Right cardiac atrium (tissue), 5 donors: ENCODE data around the gene NUP153. TPM values are rescaled to one million over a fixed set of nuclear protein-coding genes. Genes with fewer than 3 reads are reported as not detected.
"Not testable (repeated sequence)": the region's sequence is repeated elsewhere in the genome, so short reads cannot be mapped to it uniquely, and the experiment has no call there.

Experiments
- ATAC-seq, 2 donors: fragments of 200-7000 bp; cut with Tn5 transposase; one replicate each; pipeline versions ENCODE4 v1.8.0 to v1.9.1; 2020; ENCODE audit warnings: moderate library complexity in 2 of 2, mild to moderate bottlenecking in 1 of 2
- DNase-seq, 3 donors: peaks; one replicate each; pipeline ENCODE4 v3.0.0-alpha.2; 2020
- H3K27ac ChIP-seq: one replicate; pipeline ENCODE4 v1.5.1; 2013; ENCODE audit warnings: mild to moderate bottlenecking, low read length, control low read depth, moderate library complexity
- H3K27me3 ChIP-seq: one replicate; pipeline ENCODE4 v1.6.1; 2013; ENCODE audit not compliant: control insufficient read depth, insufficient read depth
- H3K4me1 ChIP-seq: one replicate; pipeline ENCODE4 v1.6.1; 2013; ENCODE audit warnings: low read length; ENCODE audit not compliant: control insufficient read depth, insufficient read depth
- H3K4me3 ChIP-seq: one replicate; pipeline ENCODE4 v1.5.1; 2013; ENCODE audit warnings: low read length, control low read depth
- H3K9me3 ChIP-seq: one replicate; pipeline ENCODE4 v1.6.1; 2013; ENCODE audit warnings: low read length; ENCODE audit not compliant: control insufficient read depth
- WGBS: extraction: QIAGEN DNeasy Blood & Tissue Kit; methylation state at CpG from one replicate; pipeline ENCODE4 v1.1.7; 2013; 5-methylcytosine and 5-hydroxymethylcytosine counted together
- intact Hi-C, 4 donors: fragments of 100-400 bp; cut with DNase I; formaldehyde crosslinking; loops; one replicate each; pipeline versions ENCODE4 v1.11.0 to v1.14.0; 2022 to 2023
- polyA plus RNA-seq: library from polyadenylated mRNA; stranded (reverse); fragments of 200-250 nt; gene quantifications from one replicate; pipeline ENCODE4 v1.2.3, GENCODE V29; 2013
- total RNA-seq, 4 donors: library from RNA; stranded (reverse); fragmentation: NEBNext Ultra II Directional; extraction: Animal tissue kit (Norgen Biotek cat#: 25700); gene quantifications; one replicate each; pipeline ENCODE4 v1.2.1, GENCODE V29; 2021
- donor health status: healthy with polysubstance abuse.
- donor health status: DM: no; HTN: yes; CAD: no.
- donor health status: DM: no; HTN: no; CAD: no.
- donor health status: DM: no; HTN: yes; CAD: no; lungs with severe emphysema.
- donor health status: DM: yes; HTN: yes; CAD: no.

NUP153 gene
- total and polyA plus RNA-seq, 5 donors, result 7.5 to 27.2 (median 24.7) TPM

DNA sequence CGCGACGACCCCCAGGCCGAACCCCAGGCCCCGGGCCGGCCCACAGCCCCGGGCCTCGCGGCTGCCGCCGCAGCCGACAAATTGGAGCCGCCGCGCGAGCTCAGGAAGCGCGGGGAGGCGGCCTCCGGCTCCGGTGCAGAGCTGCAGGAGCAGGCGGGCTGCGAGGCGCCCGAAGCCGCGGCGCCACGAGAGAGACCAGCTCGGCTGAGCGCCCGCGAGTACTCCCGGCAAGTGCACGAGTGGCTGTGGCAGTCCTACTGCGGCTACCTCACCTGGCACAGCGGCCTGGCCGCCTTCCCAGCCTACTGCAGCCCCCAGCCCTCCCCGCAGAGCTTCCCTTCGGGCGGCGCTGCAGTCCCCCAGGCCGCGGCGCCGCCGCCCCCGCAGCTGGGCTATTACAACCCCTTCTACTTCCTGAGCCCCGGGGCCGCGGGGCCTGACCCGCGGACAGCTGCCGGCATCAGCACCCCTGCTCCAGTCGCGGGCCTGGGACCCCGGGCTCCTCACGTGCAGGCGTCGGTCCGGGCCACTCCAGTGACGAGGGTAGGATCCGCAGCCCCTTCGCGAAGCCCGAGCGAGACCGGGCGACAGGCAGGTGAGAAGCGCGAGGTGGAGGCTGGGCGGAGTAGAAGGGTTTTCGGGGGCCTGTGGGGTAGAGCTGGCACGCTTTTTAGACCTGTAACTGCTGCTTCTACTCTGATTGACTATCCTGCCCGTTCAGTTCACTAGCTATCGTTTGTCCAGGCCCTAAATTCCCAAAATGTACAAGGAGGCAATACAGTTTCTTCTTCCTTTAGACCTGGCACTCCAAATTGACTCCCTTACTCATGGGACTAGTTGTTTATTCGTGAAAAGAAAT lies 106.0 kb downstream of the NUP153 start:
- no peaks in the 10 kb centered on the region for H3K9me3 ChIP-seq
- intact Hi-C loops, result no loop called here
- peak; percentile 49 to 84 (median 83) for DNase-seq
- peak overlapping the region; percentile 87 for H3K27ac ChIP-seq
- no peaks in the 10 kb centered on the region for H3K27me3 ChIP-seq
- peak overlapping the region; percentile 87 for H3K4me3 ChIP-seq
- ATAC-seq, result peak; percentile 71 to 74
- under 1% methylated on average over 77 of the region's 77 CpGs for WGBS
- H3K4me1 ChIP-seq, result no peaks in the 10 kb centered on the region

DNA sequence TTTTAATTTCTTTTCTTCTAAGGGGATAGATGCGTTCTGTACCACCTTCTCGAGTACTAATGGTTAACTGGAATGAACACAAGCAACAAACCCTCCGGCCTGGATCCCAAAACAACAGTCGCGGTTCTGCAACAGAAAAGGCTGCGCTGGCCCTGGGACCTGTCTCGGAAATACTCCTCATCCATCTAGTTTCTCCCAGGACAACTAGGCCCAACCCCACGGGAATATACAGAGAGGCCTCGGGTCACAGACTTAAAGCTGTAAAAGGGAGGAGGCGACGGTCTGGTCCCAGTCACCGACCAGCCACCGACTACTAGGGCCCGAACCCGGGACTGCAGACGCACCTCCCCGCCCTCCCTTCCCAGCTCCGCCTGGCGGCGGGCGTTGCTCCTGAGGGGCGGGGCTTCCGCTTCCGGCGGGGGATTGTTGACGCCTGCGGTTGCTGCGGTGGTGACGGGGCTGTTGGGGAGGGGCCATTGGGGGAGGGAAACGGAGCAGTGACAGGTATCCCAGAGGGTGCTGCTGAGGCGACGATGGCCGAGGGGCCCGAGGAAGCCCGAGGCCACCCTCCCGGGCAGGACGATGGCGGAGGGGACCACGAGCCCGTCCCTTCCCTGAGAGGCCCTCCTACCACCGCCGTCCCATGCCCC lies 106.7 kb downstream of the NUP153 start, which contains the start of gene FAM8A1:
Gene FAM8A1, plus strand, starts transcription at position 426 of the 650 bp plus-strand sequence. Its CDS starts 108 bp downstream, at position 534.
- ATAC-seq, result peak; percentile 98
- 5% methylated on average over 42 of the region's 42 CpGs for WGBS
- intact Hi-C loops, result no loop called here

DNA sequence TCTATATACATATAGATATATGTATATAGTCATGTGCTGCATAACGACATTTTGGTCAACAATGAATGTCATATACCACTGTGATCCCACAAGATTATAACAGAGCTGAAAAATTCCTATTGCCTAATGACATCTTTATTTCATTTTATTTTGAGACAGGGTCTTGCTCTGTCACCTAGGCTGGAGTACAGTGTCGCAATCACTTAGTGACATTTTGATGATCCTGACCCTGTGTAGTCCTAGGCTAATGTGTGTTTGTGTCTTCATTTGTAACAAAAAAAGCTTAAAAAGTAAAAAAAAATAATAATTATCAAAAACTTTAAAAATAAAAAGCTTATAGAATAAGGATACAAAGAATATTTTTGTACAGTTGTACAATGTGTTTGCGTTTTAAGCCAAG lies 110.6 kb downstream of the NUP153 start:
- intact Hi-C loops, result no loop called here
- H3K27me3 ChIP-seq, result no peaks in the 10 kb centered on the region

More for the DNA sequence above, 106.7 kb downstream of the NUP153 start, which contains the start of gene FAM8A1:
- H3K4me3 ChIP-seq, result peak within 1 kb of the TSS; percentile 87
- H3K4me1 ChIP-seq, result no peaks in the 10 kb centered on the region
- peak within 1 kb of the TSS; percentile 91 for H3K27ac ChIP-seq
- no peaks in the 10 kb centered on the region for H3K9me3 ChIP-seq
- peak; percentile 96 to 99 (median 97) for DNase-seq
- no peaks in the 10 kb centered on the region for H3K27me3 ChIP-seq

DNA sequence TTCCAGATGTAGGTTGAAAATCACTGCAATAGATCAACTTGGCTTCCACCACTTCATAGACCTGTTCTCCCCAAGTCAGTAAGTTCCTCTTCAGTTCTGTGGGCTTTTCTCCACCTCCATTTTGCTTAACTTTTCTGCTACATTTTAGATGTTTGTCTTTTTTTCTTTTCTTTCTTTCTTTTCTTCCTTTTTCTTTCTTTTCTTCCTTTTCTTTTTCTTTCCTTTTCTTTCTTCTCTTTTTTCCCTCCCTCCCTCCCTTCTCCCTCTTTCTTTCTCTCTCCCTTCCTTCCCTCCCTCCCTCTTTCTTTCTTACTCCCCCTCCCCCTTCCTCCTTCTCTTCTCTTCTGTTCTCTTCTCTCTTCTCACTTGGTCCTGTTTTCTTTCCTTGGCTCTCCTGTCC lies 113.5 kb downstream of the NUP153 start:
- DNase-seq (no peak), ATAC-seq (no peak)
- intact Hi-C loops, result no loop called here
- Histone ChIP-seq H3K27ac (no peak overlapping the region), H3K27me3 (no peaks in the 10 kb centered on the region), H3K9me3 (no peaks in the 10 kb centered on the region), H3K4me3 (no peak overlapping the region), H3K4me1 (no peaks in the 10 kb centered on the region)

More for the DNA sequence above, 110.6 kb downstream of the NUP153 start:
- H3K27ac ChIP-seq, result no peak overlapping the region
- H3K4me1 ChIP-seq, result no peaks in the 10 kb centered on the region
- WGBS, result 91% methylated on average over 3 of the region's 3 CpGs
- ATAC-seq (no peak), DNase-seq (no peak)
- no peaks in the 10 kb centered on the region for H3K9me3 ChIP-seq
- no peak overlapping the region for H3K4me3 ChIP-seq

DNA sequence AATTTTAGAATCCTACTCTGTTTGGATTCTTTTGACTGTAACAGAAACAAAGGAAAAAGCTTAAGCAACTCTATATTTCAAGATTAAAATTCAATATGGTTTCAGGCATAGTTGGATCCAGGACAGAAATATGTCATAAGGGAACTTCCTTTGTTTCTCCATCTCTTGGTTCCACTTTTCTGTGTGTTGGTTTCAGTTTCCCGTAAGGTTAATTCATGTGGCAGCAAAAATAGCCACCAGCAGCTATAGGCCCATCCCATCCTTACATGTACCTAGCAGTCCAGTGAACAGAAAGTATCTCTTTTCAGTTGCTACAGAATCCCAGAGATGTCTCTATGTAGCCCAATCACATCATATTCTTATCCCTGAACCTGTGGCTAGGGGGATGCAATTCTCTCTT lies 115.4 kb downstream of the NUP153 start:
- DNase-seq (no peak), ATAC-seq (no peak)
- H3K4me3 ChIP-seq, result no peak overlapping the region
- 68% methylated on average over 1 of the region's 1 CpG for WGBS
- no peak overlapping the region for H3K27ac ChIP-seq
- H3K27me3 ChIP-seq, result no peaks in the 10 kb centered on the region
- intact Hi-C loops, result no loop called here
- no peaks in the 10 kb centered on the region for H3K4me1 ChIP-seq
- no peaks in the 10 kb centered on the region for H3K9me3 ChIP-seq

DNA sequence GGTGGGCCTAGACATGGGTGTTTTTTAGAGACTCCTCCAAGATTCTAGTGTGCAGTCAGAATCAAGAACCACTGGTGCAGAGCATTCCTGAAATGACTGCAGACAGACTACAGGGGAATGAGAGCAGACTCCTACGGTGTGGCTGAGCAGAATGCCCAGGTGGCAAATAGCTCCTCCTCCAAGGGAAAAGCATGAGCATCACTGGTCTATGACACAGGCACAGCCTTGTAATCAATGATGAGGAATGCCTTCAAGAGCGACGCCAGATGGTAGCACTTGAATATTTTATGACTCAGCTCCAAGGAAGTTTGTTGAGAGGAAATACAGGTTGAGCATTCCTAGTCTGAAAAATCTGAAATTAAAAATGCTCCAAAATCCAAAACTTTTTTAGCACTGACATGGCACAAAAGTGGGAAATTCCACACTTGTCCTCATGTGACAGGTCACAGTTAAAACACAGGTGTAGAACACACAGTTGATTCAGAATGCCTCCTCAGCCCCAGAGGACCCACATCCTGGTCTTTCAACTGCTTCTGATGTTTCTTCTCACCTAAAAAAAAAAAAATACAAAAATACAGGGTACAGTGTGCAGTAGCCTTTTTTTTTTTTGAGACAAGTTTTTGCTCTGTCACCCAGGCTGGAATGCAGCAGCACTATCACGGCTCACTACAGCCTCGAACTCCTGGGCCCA lies 117.2 kb downstream of the NUP153 start:
- Histone ChIP-seq H3K4me1 (no peaks in the 10 kb centered on the region), H3K27me3 (no peaks in the 10 kb centered on the region), H3K9me3 (no peaks in the 10 kb centered on the region), H3K27ac (no peak overlapping the region), H3K4me3 (no peak overlapping the region)
- WGBS, result 71% methylated on average over 5 of the region's 5 CpGs
- no peak for ATAC-seq
- intact Hi-C loops, result no loop called here
- no peak for DNase-seq

DNA sequence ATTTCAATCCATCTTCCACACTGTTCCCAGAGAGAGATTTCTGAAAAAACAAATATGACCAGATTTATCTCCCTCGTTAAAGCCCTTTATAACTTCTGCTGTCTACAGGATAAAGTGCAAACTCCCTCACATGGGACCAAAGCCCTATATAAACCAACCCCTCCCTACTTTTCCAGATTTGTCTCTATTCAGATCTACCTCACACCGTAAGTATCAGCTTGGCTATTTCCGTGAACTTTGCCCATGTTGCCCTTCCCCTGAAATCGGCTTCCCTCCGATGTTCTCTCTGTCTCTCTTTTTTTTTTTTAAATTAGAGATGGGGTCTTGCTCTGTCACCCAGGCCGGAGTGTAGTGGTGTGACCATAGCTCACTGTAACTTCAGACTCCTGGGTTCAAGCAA lies 118.7 kb downstream of the NUP153 start:
- 86% methylated on average over 6 of the region's 6 CpGs for WGBS
- intact Hi-C loops, result no loop called here
- H3K4me1 ChIP-seq, result peaks cover 2% of the 10 kb centered on the region
- H3K4me3 ChIP-seq, result no peak overlapping the region
- DNase-seq (no peak), ATAC-seq (no peak)
- H3K27me3 ChIP-seq, result no peaks in the 10 kb centered on the region
- no peak overlapping the region for H3K27ac ChIP-seq
- no peaks in the 10 kb centered on the region for H3K9me3 ChIP-seq

DNA sequence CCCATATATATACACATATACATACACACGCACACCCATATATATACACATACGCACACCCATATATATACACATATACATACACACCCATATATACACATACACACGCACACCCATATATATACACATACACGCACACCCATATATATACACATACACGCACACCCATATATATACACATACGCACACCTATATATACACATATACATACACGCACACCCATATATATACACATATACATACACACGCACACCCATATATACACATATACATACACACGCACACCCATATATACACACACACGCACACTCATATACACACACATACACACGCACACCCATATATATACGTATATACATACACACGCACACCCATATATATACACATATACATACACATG lies 120.1 kb downstream of the NUP153 start:
- H3K27me3 ChIP-seq, intact Hi-C loops, H3K27ac ChIP-seq, H3K4me3 ChIP-seq, H3K4me1 ChIP-seq, ATAC-seq, H3K9me3 ChIP-seq, DNase-seq: not testable (repeated sequence)
- WGBS, result 95% methylated on average over 13 of the region's 13 CpGs

DNA sequence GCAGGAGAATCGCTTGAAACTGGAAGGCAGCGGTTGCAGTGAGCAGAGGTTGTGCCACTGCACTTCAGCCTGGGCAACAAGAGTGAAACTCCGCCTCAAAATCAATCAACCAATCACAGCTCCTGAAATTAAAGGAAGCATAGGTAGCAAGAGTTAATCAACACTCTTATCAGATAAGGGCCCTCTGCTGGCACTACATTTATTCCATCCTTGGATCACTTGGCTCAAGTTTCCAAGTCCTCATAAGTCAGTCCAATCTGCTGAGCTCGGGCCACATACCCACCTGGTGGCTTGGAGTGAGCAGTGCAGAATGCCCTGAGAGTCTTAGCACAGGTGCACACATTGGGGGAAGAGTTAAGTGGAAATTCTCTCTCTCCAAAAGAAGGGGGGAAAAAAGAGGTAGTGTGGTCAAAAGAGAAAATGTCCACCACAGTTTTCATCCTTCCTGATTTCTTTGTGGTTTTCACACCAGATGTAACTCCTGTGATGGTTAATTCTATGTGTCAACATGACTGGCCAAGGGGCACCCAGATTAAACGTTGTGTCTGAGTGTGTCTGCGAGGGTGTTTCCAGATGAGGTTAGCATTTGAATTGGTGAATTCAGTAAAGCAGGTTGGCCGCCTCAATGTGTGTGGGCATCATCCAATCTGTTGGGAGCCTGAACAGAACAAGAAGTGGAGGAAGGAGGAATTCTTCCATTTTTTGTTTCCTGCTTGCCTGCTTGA lies 120.8 kb downstream of the NUP153 start:
- intact Hi-C loops, result no loop called here
- peaks cover 2% of the 10 kb centered on the region for H3K4me1 ChIP-seq
- DNase-seq (no peak), ATAC-seq (no peak)
- no peak overlapping the region for H3K27ac ChIP-seq
- no peak overlapping the region for H3K4me3 ChIP-seq
- no peaks in the 10 kb centered on the region for H3K9me3 ChIP-seq
- WGBS, result 76% methylated on average over 7 of the region's 7 CpGs
- H3K27me3 ChIP-seq, result no peaks in the 10 kb centered on the region

DNA sequence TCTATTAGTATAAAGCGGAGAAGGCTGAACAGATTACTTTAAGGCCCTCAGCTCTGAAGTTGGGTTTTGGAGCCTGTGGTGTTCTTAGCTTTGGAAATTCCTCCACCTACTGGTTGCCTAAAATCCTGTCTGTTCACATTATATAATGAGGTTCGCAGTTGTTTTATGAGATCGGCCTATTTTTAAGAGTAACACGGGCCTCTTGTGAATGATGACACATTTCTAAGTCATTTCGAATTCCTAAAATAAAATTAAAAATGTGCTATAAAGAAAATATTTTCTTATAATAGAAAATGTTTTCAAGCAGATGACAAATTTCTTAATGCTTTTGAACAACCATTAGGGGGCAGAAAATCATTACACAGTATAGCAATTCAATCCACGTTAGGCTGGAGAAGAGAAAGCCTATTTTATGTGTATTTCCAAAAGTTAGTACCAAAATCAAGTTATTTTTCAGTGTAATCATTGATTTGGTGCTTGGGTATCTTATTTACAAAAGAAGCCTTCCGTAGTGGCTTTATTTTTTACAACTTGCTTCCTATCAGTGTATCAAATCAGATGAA lies 122.4 kb downstream of the NUP153 start:
- Histone ChIP-seq H3K4me1 (peaks cover 2% of the 10 kb centered on the region), H3K4me3 (no peak overlapping the region), H3K9me3 (no peaks in the 10 kb centered on the region), H3K27ac (no peak overlapping the region), H3K27me3 (no peaks in the 10 kb centered on the region)
- no peak for DNase-seq
- intact Hi-C loops, result loop anchor here (5.0 kb wide), 1 partner anchor 427 kb away; no protein-coding TSS in a partner anchor
- WGBS, result 6% methylated on average over 7 of the region's 7 CpGs
- ATAC-seq, result peak; percentile 86 to 87
